GM23338 (cell line): ENCODE data around the gene REELD1. TPM values are rescaled to one million over a fixed set of nuclear protein-coding genes. Genes with fewer than 3 reads are reported as not detected.

Experiments
- ATAC-seq: fragments of 200-7000 bp; cut with Tn5 transposase; 3 replicates; pipeline ENCODE4 v1.9.1; 2020
- DNase-seq: peaks from one replicate; pipeline ENCODE4 v3.0.0-alpha.2; 2015; ENCODE audit warnings: low spot score
- H2AFZ ChIP-seq: fragments of 200-600 bp; sonication (generic); 2 replicates; pipeline ENCODE4 v1.8.0; 2016; ENCODE audit warnings: antibody characterized with exemption, mild to moderate bottlenecking, moderate library complexity
- H3F3A ChIP-seq: fragments of 200-600 bp; sonication (generic); replicated peaks from 2 replicates; pipeline ENCODE4 v1.8.0; 2017; ENCODE audit warnings: antibody characterized with exemption, mixed run types, low read depth
- H3K27ac ChIP-seq: fragments of 200-600 bp; sonication (generic); 2 replicates; pipeline ENCODE4 v1.6.1; 2016; ENCODE audit warnings: low read depth
- H3K27me3 ChIP-seq: fragments of 200-600 bp; sonication (generic); 2 replicates; pipeline ENCODE4 v1.8.0; 2016; ENCODE audit warnings: mild to moderate bottlenecking, mixed run types, moderate library complexity; ENCODE audit not compliant: insufficient read depth
- H3K36me3 ChIP-seq: fragments of 200-600 bp; sonication (generic); 2 replicates; pipeline ENCODE4 v1.8.0; 2016; ENCODE audit warnings: mild to moderate bottlenecking; ENCODE audit not compliant: insufficient read depth
- H3K4me1 ChIP-seq: fragments of 200-600 bp; sonication (generic); 2 replicates; pipeline ENCODE4 v1.8.0; 2016; ENCODE audit warnings: mild to moderate bottlenecking, moderate library complexity; ENCODE audit not compliant: insufficient read depth
- H3K4me2 ChIP-seq: fragments of 200-600 bp; sonication (generic); 2 replicates; pipeline ENCODE4 v1.7.1; 2017; ENCODE audit warnings: mixed run types
- H3K4me3 ChIP-seq: fragments of 200-600 bp; sonication (generic); 2 replicates; pipeline ENCODE4 v1.6.1; 2016; ENCODE audit warnings: mixed run types
- H3K79me2 ChIP-seq: fragments of 200-600 bp; sonication (generic); replicated peaks from 2 replicates; pipeline ENCODE4 v1.8.0; 2017; ENCODE audit warnings: mild to moderate bottlenecking; ENCODE audit not compliant: insufficient read depth
- H3K9me2 ChIP-seq: fragments of 200-600 bp; sonication (generic); 2 replicates; pipeline ENCODE4 v1.8.0; 2017; ENCODE audit not compliant: insufficient read depth
- H4K20me1 ChIP-seq: fragments of 200-600 bp; sonication (generic); replicated peaks from 2 replicates; pipeline ENCODE4 v1.8.0; 2017; ENCODE audit warnings: mild to moderate bottlenecking; ENCODE audit not compliant: insufficient read depth
- H3K27ac Mint-ChIP-seq: 2 replicates; pipeline ENCODE4 v1.8.0; 2020; ENCODE audit warnings: inconsistent platforms, mild to moderate bottlenecking, moderate library complexity, mixed read lengths
- H3K27me3 Mint-ChIP-seq: 3 replicates; pipeline ENCODE4 v1.8.0; 2022; ENCODE audit warnings: low read depth, mild to moderate bottlenecking, moderate library complexity, mixed read lengths, inconsistent platforms; ENCODE audit not compliant: insufficient read depth, poor library complexity
- H3K36me3 Mint-ChIP-seq: 3 replicates; pipeline ENCODE4 v1.8.0; 2021; ENCODE audit warnings: low read depth, mild to moderate bottlenecking, inconsistent platforms, moderate library complexity, mixed read lengths
- H3K4me1 Mint-ChIP-seq: 3 replicates; pipeline ENCODE4 v1.8.0; 2020; ENCODE audit warnings: mild to moderate bottlenecking, inconsistent platforms, mixed read lengths
- H3K4me3 Mint-ChIP-seq: 3 replicates; pipeline ENCODE4 v1.8.0; 2021; ENCODE audit warnings: moderate library complexity, mild to moderate bottlenecking, inconsistent platforms, mixed read lengths
- H3K9me3 Mint-ChIP-seq: 3 replicates; pipeline ENCODE4 v1.8.0; 2020; ENCODE audit warnings: moderate library complexity, mild to moderate bottlenecking, inconsistent platforms, mixed read lengths
- EZH2phosphoT487 ChIP-seq: fragments of 200-600 bp; sonication (generic); IDR thresholded peaks from one replicate; pipeline ENCODE4 v1.8.1; 2018; ENCODE audit warnings: antibody characterized with exemption; ENCODE audit not compliant: unreplicated experiment
- JUNB ChIP-seq: IDR thresholded peaks from one replicate; pipeline ENCODE4 v1.6.1; 2016; ENCODE audit warnings: antibody characterized with exemption; ENCODE audit not compliant: unreplicated experiment
- polyA plus RNA-seq: library from polyadenylated mRNA; unstranded; fragments of >200 nt; fragmentation: Nextera tagmentation; extraction: Ambion mirVana; gene quantifications from 2 replicates; pipeline ENCODE4 v1.2.1, GENCODE V29; 2016
- total RNA-seq: library from RNA; depleted of rRNA; stranded (reverse); fragments of >200 nt; shearing (Covaris generic); gene quantifications from 2 replicates; pipeline ENCODE4 v1.2.3, GENCODE V29; 2014
- TF ChIP-seq, protein P1 (sequence below): fragments of 250-450 bp; sonication (Bioruptor Pico); IDR thresholded peaks from 2 replicates; pipeline ENCODE4 v1.5.0; 2020; ENCODE audit warnings: mild to moderate bottlenecking, moderate library complexity
- TF ChIP-seq, protein P2 (sequence below): IDR thresholded peaks from one replicate; pipeline ENCODE4 v1.6.1; 2018; ENCODE audit warnings: antibody characterized with exemption; ENCODE audit not compliant: unreplicated experiment

The REELD1 gene
- total and polyA plus RNA-seq, 2 experiments from 2014 or later, result 0.19 TPM; not detected in 1

DNA sequence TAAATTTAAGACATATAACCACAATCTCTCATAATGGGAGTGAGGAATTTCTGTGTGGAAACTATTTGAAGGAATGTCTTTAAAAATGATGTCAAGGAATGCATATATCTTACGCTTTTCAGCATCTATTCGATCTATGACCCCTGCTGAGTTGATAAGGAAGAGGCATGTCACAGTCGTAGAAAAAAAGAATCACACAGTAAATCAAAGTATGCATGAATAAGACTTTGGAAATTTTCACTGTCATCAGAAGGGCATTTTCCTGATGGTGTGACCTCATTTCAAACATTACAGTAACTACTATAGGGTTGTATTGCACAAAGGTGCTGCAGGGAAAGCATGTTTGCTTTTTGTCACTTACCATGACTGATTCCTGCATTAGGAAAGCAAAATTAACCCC lies 41.5 kb downstream of the REELD1 start (continued):
- TF ChIP-seq, protein P1, sequence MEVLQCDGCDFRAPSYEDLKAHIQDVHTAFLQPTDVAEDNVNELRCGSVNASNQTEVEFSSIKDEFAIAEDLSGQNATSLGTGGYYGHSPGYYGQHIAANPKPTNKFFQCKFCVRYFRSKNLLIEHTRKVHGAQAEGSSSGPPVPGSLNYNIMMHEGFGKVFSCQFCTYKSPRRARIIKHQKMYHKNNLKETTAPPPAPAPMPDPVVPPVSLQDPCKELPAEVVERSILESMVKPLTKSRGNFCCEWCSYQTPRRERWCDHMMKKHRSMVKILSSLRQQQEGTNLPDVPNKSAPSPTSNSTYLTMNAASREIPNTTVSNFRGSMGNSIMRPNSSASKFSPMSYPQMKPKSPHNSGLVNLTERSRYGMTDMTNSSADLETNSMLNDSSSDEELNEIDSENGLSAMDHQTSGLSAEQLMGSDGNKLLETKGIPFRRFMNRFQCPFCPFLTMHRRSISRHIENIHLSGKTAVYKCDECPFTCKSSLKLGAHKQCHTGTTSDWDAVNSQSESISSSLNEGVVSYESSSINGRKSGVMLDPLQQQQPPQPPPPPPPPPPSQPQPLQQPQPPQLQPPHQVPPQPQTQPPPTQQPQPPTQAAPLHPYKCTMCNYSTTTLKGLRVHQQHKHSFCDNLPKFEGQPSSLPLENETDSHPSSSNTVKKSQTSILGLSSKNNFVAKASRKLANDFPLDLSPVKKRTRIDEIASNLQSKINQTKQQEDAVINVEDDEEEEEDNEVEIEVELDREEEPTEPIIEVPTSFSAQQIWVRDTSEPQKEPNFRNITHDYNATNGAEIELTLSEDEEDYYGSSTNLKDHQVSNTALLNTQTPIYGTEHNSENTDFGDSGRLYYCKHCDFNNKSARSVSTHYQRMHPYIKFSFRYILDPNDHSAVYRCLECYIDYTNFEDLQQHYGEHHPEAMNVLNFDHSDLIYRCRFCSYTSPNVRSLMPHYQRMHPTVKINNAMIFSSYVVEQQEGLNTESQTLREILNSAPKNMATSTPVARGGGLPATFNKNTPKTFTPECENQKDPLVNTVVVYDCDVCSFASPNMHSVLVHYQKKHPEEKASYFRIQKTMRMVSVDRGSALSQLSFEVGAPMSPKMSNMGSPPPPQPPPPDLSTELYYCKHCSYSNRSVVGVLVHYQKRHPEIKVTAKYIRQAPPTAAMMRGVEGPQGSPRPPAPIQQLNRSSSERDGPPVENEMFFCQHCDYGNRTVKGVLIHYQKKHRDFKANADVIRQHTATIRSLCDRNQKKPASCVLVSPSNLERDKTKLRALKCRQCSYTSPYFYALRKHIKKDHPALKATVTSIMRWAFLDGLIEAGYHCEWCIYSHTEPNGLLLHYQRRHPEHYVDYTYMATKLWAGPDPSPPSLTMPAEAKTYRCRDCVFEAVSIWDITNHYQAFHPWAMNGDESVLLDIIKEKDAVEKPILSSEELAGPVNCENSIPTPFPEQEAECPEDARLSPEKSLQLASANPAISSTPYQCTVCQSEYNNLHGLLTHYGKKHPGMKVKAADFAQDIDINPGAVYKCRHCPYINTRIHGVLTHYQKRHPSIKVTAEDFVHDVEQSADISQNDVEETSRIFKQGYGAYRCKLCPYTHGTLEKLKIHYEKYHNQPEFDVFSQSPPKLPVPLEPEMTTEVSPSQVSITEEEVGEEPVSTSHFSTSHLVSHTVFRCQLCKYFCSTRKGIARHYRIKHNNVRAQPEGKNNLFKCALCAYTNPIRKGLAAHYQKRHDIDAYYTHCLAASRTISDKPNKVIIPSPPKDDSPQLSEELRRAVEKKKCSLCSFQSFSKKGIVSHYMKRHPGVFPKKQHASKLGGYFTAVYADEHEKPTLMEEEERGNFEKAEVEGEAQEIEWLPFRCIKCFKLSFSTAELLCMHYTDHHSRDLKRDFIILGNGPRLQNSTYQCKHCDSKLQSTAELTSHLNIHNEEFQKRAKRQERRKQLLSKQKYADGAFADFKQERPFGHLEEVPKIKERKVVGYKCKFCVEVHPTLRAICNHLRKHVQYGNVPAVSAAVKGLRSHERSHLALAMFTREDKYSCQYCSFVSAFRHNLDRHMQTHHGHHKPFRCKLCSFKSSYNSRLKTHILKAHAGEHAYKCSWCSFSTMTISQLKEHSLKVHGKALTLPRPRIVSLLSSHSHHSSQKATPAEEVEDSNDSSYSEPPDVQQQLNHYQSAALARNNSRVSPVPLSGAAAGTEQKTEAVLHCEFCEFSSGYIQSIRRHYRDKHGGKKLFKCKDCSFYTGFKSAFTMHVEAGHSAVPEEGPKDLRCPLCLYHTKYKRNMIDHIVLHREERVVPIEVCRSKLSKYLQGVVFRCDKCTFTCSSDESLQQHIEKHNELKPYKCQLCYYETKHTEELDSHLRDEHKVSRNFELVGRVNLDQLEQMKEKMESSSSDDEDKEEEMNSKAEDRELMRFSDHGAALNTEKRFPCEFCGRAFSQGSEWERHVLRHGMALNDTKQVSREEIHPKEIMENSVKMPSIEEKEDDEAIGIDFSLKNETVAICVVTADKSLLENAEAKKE, result no peak
- no peak for TF ChIP-seq EZH2phosphoT487

DNA sequence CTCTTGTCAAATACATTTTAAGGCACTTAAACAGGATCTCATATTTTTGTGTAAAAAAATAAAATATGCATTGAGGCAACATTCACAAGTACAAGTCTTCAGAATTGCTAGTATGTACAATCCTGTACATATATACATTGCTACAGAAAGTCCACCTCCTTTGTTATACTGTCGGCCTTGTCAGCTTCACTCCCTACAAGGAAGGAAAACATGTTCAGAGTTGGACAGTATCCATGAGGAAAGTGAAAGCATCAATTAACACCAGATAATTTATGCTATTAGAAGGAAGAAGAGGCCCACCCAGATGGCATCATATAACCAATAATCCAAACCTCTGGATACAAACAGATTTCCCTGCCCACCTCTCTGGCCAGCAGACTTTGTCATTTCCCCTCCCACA lies 42.0 kb downstream of the REELD1 start:
- H3K9me2 ChIP-seq, result no peaks in the 10 kb centered on the region
- ATAC-seq, result no peak
- no peak overlapping the region for H3K27ac ChIP-seq
- H3K4me1 ChIP-seq, result no peaks in the 10 kb centered on the region
- no peaks in the 10 kb centered on the region for H3K79me2 ChIP-seq
- H3K4me1 Mint-ChIP-seq, result no peaks in the 10 kb centered on the region
- H3K27me3 ChIP-seq, result no peaks in the 10 kb centered on the region
- H4K20me1 ChIP-seq, result no peaks in the 10 kb centered on the region
- no peaks in the 10 kb centered on the region for H3K36me3 ChIP-seq
- H3K36me3 Mint-ChIP-seq, result no peaks in the 10 kb centered on the region
- no peak overlapping the region for H3K27ac Mint-ChIP-seq
- H3K9me3 Mint-ChIP-seq, result no peaks in the 10 kb centered on the region
- H3K27me3 Mint-ChIP-seq, result no peaks in the 10 kb centered on the region
- no peak overlapping the region for H3K4me3 ChIP-seq
- no peak overlapping the region for H3K4me3 Mint-ChIP-seq
- no peaks in the 10 kb centered on the region for H3F3A ChIP-seq
- H2AFZ ChIP-seq, result no peak overlapping the region
- DNase-seq, result no peak
- H3K4me2 ChIP-seq, result no peak overlapping the region
- no peak for TF ChIP-seq JUNB
- TF ChIP-seq, protein P2, sequence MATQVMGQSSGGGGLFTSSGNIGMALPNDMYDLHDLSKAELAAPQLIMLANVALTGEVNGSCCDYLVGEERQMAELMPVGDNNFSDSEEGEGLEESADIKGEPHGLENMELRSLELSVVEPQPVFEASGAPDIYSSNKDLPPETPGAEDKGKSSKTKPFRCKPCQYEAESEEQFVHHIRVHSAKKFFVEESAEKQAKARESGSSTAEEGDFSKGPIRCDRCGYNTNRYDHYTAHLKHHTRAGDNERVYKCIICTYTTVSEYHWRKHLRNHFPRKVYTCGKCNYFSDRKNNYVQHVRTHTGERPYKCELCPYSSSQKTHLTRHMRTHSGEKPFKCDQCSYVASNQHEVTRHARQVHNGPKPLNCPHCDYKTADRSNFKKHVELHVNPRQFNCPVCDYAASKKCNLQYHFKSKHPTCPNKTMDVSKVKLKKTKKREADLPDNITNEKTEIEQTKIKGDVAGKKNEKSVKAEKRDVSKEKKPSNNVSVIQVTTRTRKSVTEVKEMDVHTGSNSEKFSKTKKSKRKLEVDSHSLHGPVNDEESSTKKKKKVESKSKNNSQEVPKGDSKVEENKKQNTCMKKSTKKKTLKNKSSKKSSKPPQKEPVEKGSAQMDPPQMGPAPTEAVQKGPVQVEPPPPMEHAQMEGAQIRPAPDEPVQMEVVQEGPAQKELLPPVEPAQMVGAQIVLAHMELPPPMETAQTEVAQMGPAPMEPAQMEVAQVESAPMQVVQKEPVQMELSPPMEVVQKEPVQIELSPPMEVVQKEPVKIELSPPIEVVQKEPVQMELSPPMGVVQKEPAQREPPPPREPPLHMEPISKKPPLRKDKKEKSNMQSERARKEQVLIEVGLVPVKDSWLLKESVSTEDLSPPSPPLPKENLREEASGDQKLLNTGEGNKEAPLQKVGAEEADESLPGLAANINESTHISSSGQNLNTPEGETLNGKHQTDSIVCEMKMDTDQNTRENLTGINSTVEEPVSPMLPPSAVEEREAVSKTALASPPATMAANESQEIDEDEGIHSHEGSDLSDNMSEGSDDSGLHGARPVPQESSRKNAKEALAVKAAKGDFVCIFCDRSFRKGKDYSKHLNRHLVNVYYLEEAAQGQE, result no peak
- TF ChIP-seq, protein P1, result no peak
